Activated naive CD4-positive, alpha-beta T cell treated with anti-CD3 and anti-CD28 coated beads, Interleukin-2, amount 10 ng/mL, durations not matched to agents 7 days and 5 days (primary cell): ENCODE measurements around the gene C10orf88.

ENCODE experiments used
- CTCF ChIA-PET: fragments of 350-600 bp; sonication (Branson Sonifier 250); formaldehyde crosslinking; loops from one replicate; lab custom pipeline; 2021; ENCODE audit warnings: antibody characterized with exemption; lab: Charles Lee
- DNase-seq: peaks from one replicate; pipeline ENCODE4 v3.0.0-alpha.2; 2020
- H3K27ac Mint-ChIP-seq: one replicate; pipeline ENCODE4 v1.8.0; 2021; ENCODE audit warnings: mild to moderate bottlenecking, moderate library complexity, mixed read lengths
- H3K27me3 Mint-ChIP-seq: one replicate; pipeline ENCODE4 v1.8.0; 2021; ENCODE audit warnings: mild to moderate bottlenecking, mixed read lengths
- H3K36me3 Mint-ChIP-seq: one replicate; pipeline ENCODE4 v1.8.0; 2021; ENCODE audit warnings: mixed read lengths
- H3K4me1 Mint-ChIP-seq: one replicate; pipeline ENCODE4 v1.8.0; 2021; ENCODE audit warnings: mixed read lengths
- H3K4me3 Mint-ChIP-seq: one replicate; pipeline ENCODE4 v1.8.0; 2021; ENCODE audit warnings: mild to moderate bottlenecking, moderate library complexity, mixed read lengths
- H3K9me3 Mint-ChIP-seq: one replicate; pipeline ENCODE4 v1.8.0; 2021; ENCODE audit warnings: mixed read lengths

C10orf88 gene, protein sequence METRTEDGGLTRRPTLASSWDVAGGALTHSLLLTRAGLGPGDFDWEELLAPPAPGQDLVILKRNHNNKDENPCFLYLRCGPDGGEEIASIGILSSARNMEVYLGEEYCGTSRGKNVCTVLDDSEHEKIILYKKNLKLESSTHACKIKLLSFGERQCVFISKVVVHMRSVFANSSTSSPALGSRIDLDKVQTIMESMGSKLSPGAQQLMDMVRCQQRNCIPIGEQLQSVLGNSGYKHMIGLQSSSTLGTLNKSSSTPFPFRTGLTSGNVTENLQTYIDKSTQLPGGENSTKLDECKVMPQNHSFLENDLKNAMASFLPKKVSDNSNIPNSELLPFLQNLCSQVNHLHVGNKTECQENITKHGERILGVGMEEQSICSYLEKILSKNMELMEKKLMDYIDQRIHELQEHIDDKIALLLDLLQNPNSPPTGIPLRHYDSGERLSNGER

GRCh38 chr10:122953902-122954730 is at the start of gene C10orf88:
TSS of gene C10orf88 (minus strand) at chr10:122954227. CDS start at chr10:122954178, 49 bp downstream.
- peaks cover 20% of the 10 kb centered on the region for H3K27me3 Mint-ChIP-seq
- peaks cover 26% of the 10 kb centered on the region for H3K36me3 Mint-ChIP-seq
- H3K4me1 Mint-ChIP-seq = peaks cover 43% of the 10 kb centered on the region
- H3K9me3 Mint-ChIP-seq = peaks cover 2% of the 10 kb centered on the region
- CTCF ChIA-PET = interaction anchor here (1.0 kb wide), 1 partner anchor 27 kb away, joined by 4 read pairs; no protein-coding TSS in a partner anchor
- peak; percentile 98 for DNase-seq
- H3K4me3 Mint-ChIP-seq = peak within 1 kb of the TSS; percentile 81
- peak within 1 kb of the TSS; percentile 94 for H3K27ac Mint-ChIP-seq

DNA sequence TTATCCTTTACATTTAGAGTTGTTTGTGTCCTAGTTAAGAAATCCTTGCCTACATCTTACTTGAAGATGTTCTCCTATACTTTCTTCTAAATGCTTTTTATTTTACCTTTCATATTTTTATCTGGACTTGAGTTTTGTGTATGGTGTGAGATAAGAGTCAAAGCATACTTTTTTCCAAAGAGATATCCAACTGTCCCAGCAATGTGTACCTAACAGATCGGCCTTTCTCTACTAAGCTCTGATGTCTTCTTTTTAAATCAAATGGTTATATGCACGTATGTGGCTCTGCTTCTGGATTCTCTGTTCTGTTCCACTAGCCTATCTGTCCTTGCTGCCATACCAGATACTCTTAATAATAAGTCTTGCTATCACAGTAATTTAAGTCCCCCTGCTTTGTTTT is 47.3 kb upstream of the C10orf88 start:
- no peaks in the 10 kb centered on the region for H3K27me3 Mint-ChIP-seq
- CTCF ChIA-PET = no interaction called here
- H3K4me3 Mint-ChIP-seq = no peak overlapping the region
- H3K27ac Mint-ChIP-seq = no peak overlapping the region
- peaks cover 15% of the 10 kb centered on the region for H3K36me3 Mint-ChIP-seq
- H3K9me3 Mint-ChIP-seq = no peaks in the 10 kb centered on the region
- H3K4me1 Mint-ChIP-seq = peaks cover 13% of the 10 kb centered on the region
- DNase-seq = no peak

DNA sequence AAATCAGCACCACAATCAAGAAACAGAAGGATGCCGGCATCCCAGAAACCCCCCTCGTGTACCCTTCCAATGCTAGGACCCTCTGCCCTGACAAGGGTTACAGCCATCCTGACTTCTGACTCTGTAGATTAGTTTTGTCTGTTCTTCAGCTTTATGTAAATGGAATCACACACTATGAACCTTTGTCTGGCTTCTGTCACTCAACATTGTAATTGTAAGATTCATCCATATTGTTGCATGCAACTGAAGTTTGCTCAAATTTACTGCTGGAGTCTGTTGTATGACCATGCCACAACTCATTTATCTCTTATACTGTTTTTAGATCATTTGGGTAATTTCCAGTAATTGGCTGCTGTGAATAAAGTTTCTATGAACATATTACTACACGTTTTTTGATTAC is 46.1 kb upstream of the C10orf88 start:
- Mint-ChIP-seq H3K4me1 (peaks cover 4% of the 10 kb centered on the region), H3K27ac (no peak overlapping the region)
- CTCF ChIA-PET = interaction anchor here (1.4 kb wide), 1 partner anchor 8 kb away, joined by 3 read pairs; no protein-coding TSS in a partner anchor

GRCh38 chr10:122999347-122999746 is 45.3 kb upstream of the C10orf88 start:
- peaks cover 4% of the 10 kb centered on the region for H3K4me1 Mint-ChIP-seq
- H3K9me3 Mint-ChIP-seq = no peaks in the 10 kb centered on the region
- DNase-seq = no peak
- peaks cover 20% of the 10 kb centered on the region for H3K36me3 Mint-ChIP-seq
- CTCF ChIA-PET = interaction anchor here (1.4 kb wide), 1 partner anchor 8 kb away, joined by 3 read pairs; no protein-coding TSS in a partner anchor
- H3K4me3 Mint-ChIP-seq = no peak overlapping the region
- H3K27me3 Mint-ChIP-seq = no peaks in the 10 kb centered on the region
- H3K27ac Mint-ChIP-seq = no peak overlapping the region

More for the DNA sequence above, 46.1 kb upstream of the C10orf88 start:
- no peaks in the 10 kb centered on the region for H3K27me3 Mint-ChIP-seq
- no peaks in the 10 kb centered on the region for H3K9me3 Mint-ChIP-seq
- DNase-seq = no peak
- peaks cover 18% of the 10 kb centered on the region for H3K36me3 Mint-ChIP-seq
- no peak overlapping the region for H3K4me3 Mint-ChIP-seq

DNA sequence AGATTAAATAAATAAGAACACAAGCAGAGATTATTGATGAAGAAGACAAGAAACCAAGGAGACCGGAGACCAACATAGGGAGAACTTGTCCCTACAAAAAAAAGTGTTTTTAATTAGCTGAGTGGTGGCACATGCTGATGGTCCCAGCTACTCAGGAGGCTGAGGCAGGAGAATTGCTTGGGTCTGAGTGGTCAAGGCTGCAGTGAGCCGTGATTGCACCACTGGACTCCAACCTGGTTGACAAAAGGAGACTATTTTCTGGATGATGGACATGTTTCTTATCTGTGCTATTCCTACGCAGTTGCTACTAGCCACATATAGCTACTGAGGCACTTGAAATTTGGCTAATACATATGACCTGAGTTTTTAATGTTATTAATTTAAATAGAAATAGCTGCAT is 44.9 kb upstream of the C10orf88 start:
- H3K4me3 Mint-ChIP-seq = no peak overlapping the region

GRCh38 chr10:122998360-122998917 is 44.4 kb upstream of the C10orf88 start:
- CTCF ChIA-PET = interaction anchor here (1.1 kb wide), 1 partner anchor 12 kb away, joined by 3 read pairs; no protein-coding TSS in a partner anchor
- H3K27ac Mint-ChIP-seq = no peak overlapping the region
- no peaks in the 10 kb centered on the region for H3K27me3 Mint-ChIP-seq
- H3K9me3 Mint-ChIP-seq = no peaks in the 10 kb centered on the region
- H3K36me3 Mint-ChIP-seq = peaks cover 26% of the 10 kb centered on the region
- H3K4me3 Mint-ChIP-seq = no peak overlapping the region
- peaks cover 4% of the 10 kb centered on the region for H3K4me1 Mint-ChIP-seq
- no peak for DNase-seq

More for the DNA sequence above, 44.9 kb upstream of the C10orf88 start:
- Mint-ChIP-seq H3K27me3 (no peaks in the 10 kb centered on the region), H3K36me3 (peaks cover 24% of the 10 kb centered on the region), H3K4me1 (peaks cover 4% of the 10 kb centered on the region), H3K27ac (no peak overlapping the region), H3K9me3 (no peaks in the 10 kb centered on the region)
- CTCF ChIA-PET = interaction anchor here (1.4 kb wide), 1 partner anchor 9 kb away, joined by 3 read pairs; no protein-coding TSS in a partner anchor
- no peak for DNase-seq

GRCh38 chr10:122997864-122998263 is 43.8 kb upstream of the C10orf88 start:
- Mint-ChIP-seq H3K27me3 (no peaks in the 10 kb centered on the region), H3K27ac (no peak overlapping the region), H3K4me1 (peaks cover 4% of the 10 kb centered on the region), H3K36me3 (peaks cover 28% of the 10 kb centered on the region), H3K9me3 (no peaks in the 10 kb centered on the region), H3K4me3 (no peak overlapping the region)
- DNase-seq = no peak
- CTCF ChIA-PET = interaction anchor here (1.1 to 1.3 kb wide), 2 partner anchors 10 to 13 kb away, joined by 3 read pairs; no protein-coding TSS in a partner anchor

GRCh38 chr10:122995936-122996335 is 41.9 kb upstream of the C10orf88 start:
- Mint-ChIP-seq H3K27ac (no peak overlapping the region), H3K27me3 (no peaks in the 10 kb centered on the region), H3K9me3 (no peaks in the 10 kb centered on the region), H3K36me3 (peaks cover 28% of the 10 kb centered on the region), H3K4me3 (no peak overlapping the region), H3K4me1 (peaks cover 4% of the 10 kb centered on the region)
- CTCF ChIA-PET = no interaction called here
- no peak for DNase-seq

DNA sequence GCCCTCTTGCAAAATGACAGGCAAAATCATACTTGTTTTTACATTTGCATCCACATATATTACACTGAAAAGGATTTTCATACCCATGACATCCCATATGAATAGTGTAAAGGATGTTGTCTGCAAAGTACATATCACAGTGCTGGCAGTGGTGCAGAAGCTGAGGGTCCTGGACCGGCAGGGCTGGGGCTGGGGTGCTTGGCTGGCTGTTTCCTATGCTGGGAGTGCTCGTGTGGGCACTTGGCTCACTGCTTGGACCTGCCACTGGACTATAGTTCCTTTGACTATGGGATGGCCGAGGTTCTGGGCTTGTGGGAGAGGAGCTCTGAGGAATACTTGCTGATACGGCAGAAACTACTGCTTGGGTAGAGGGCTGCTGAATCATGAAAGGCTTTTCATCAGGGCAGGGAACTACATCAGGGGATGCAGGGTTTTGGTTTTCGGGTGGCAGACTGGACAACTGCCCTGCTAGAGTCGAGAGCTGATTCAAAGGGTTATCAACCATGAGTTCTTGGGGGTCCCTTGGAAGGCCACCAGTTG is 39.8 kb upstream of the C10orf88 start:
- no peak for DNase-seq
- H3K9me3 Mint-ChIP-seq = no peaks in the 10 kb centered on the region
- H3K4me1 Mint-ChIP-seq = no peaks in the 10 kb centered on the region
- H3K4me3 Mint-ChIP-seq = no peak overlapping the region
- H3K27ac Mint-ChIP-seq = no peak overlapping the region
- peaks cover 26% of the 10 kb centered on the region for H3K36me3 Mint-ChIP-seq
- CTCF ChIA-PET = no interaction called here
- no peaks in the 10 kb centered on the region for H3K27me3 Mint-ChIP-seq

GRCh38 chr10:122992031-122992585 is 38.1 kb upstream of the C10orf88 start:
- no peaks in the 10 kb centered on the region for H3K4me1 Mint-ChIP-seq
- H3K36me3 Mint-ChIP-seq = peaks cover 26% of the 10 kb centered on the region
- H3K27ac Mint-ChIP-seq = no peak overlapping the region
- no peaks in the 10 kb centered on the region for H3K9me3 Mint-ChIP-seq
- CTCF ChIA-PET = no interaction called here
- no peaks in the 10 kb centered on the region for H3K27me3 Mint-ChIP-seq
- no peak overlapping the region for H3K4me3 Mint-ChIP-seq
- no peak for DNase-seq

GRCh38 chr10:122990278-122990677 is 36.3 kb upstream of the C10orf88 start:
- H3K36me3 Mint-ChIP-seq = peaks cover 18% of the 10 kb centered on the region
- no peak overlapping the region for H3K4me3 Mint-ChIP-seq
- no peaks in the 10 kb centered on the region for H3K9me3 Mint-ChIP-seq
- no peaks in the 10 kb centered on the region for H3K4me1 Mint-ChIP-seq
- CTCF ChIA-PET = interaction anchor here (1.4 kb wide), 1 partner anchor 9 kb away, joined by 9 read pairs; no protein-coding TSS in a partner anchor
- H3K27me3 Mint-ChIP-seq = no peaks in the 10 kb centered on the region
- H3K27ac Mint-ChIP-seq = no peak overlapping the region
- DNase-seq = no peak

DNA sequence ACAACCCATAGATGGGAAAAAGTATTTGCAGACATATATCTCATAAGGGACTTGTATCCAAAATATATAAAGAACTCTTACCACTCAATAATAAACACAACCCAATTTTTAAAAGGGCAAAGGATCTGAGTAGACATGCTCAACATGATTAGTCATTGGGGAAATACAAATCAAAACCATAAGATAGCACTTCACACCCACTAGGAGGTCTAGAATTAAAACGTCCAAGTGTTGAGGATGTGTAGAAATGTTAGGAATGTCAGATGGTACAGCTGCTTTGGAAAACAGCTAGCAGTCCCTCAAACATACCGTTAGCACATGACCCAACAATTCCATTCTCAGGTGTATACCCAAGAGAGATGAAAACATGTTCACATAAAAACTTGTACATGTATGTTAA is 34.5 kb upstream of the C10orf88 start:
- no peaks in the 10 kb centered on the region for H3K4me1 Mint-ChIP-seq
- peaks cover 10% of the 10 kb centered on the region for H3K36me3 Mint-ChIP-seq
- CTCF ChIA-PET = no interaction called here
- H3K4me3 Mint-ChIP-seq = no peak overlapping the region
- no peaks in the 10 kb centered on the region for H3K9me3 Mint-ChIP-seq
- no peak overlapping the region for H3K27ac Mint-ChIP-seq
- H3K27me3 Mint-ChIP-seq = no peaks in the 10 kb centered on the region
- no peak for DNase-seq

DNA sequence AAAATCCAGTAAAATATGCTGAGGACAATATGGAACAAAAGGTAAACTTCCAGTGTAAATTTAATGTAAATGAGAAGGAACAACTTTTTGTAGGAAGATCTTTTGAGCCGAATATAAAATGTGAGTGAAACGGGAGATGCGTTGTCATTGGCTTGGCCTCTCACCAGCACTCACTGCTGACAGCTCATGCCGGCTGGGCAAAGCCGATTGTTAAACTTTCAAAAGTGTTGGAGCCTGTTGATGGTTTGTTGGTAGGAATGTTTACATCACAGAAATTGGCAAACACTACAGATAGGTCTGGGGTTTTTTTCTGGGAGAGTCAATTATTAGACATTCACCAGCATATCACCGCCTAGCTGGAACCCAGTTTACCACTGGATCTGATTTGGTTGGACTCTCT is 32.3 kb upstream of the C10orf88 start:
- peaks cover 2% of the 10 kb centered on the region for H3K4me1 Mint-ChIP-seq
- H3K4me3 Mint-ChIP-seq = no peak overlapping the region
- H3K27me3 Mint-ChIP-seq = no peaks in the 10 kb centered on the region
- no peak overlapping the region for H3K27ac Mint-ChIP-seq
- CTCF ChIA-PET = no interaction called here
- H3K9me3 Mint-ChIP-seq = no peaks in the 10 kb centered on the region
- H3K36me3 Mint-ChIP-seq = peaks cover 5% of the 10 kb centered on the region
- DNase-seq = no peak
